Mammary epithelial cell (primary cell): ENCODE results near the gene TMTC2.

Experiments
- EZH2 ChIP-seq: IDR thresholded peaks from 2 replicates; pipeline ENCODE4 v1.6.1; 2012; ENCODE audit warnings: low read length, inconsistent platforms, borderline replicate concordance
- TF ChIP-seq, protein P1 (sequence below), 2 donors: IDR thresholded peaks in 1 of 2; conservative IDR thresholded peaks in 1 of 2; 2 replicates each; pipeline ENCODE4 v1.5.1; 2011 to 2012; ENCODE audit warnings: inconsistent platforms in 2 of 2, low read length in 2 of 2, mild to moderate bottlenecking in 2 of 2, control low read depth in 1 of 2, low read depth in 1 of 2; ENCODE audit not compliant: insufficient read depth in 1 of 2; ENCODE audit errors: extremely low read depth in 1 of 2

DNA sequence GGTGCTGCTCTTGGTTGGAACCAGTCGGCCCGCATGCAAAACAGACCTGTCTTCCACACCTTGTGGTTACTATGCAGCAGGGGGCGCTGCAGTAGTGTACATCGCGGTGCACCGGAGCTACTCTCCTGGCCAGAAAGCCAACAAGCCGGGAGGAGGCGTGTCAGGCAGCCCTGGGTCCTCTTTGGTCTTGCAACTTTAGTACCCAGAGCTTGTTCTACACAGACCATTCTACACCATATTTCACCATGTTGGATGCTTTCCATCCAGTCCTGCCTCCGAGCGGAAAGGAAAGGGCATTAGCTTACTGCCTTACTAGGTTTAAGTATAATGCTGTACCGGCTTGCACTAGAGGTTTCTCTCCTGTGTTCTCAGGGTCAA, 927 bp upstream of the TMTC2 start:
- no peak for TF ChIP-seq EZH2
- TF ChIP-seq, protein P1, sequence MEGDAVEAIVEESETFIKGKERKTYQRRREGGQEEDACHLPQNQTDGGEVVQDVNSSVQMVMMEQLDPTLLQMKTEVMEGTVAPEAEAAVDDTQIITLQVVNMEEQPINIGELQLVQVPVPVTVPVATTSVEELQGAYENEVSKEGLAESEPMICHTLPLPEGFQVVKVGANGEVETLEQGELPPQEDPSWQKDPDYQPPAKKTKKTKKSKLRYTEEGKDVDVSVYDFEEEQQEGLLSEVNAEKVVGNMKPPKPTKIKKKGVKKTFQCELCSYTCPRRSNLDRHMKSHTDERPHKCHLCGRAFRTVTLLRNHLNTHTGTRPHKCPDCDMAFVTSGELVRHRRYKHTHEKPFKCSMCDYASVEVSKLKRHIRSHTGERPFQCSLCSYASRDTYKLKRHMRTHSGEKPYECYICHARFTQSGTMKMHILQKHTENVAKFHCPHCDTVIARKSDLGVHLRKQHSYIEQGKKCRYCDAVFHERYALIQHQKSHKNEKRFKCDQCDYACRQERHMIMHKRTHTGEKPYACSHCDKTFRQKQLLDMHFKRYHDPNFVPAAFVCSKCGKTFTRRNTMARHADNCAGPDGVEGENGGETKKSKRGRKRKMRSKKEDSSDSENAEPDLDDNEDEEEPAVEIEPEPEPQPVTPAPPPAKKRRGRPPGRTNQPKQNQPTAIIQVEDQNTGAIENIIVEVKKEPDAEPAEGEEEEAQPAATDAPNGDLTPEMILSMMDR (conservative IDR thresholded peaks at IDR 0.05 in 1 of 2, IDR thresholded peaks at IDR 0.05 in 1 of 2; ENCODE audit: extremely low read depth in 1 of 2, insufficient read depth in 1 of 2, low read depth in 1 of 2, low read length in 2 of 2), result peak; percentile 68 to 94
